Mesendoderm (in vitro differentiated cells): ENCODE measurements around the gene CAP2.
"Not testable (repeated sequence)": the region's sequence is repeated elsewhere in the genome, so short reads cannot be mapped to it uniquely, and the experiment has no call there.

Source experiments
- DNase-seq: peaks from one replicate; pipeline ENCODE4 v3.0.0; 2013
- H2AK5ac ChIP-seq: 2 replicates; pipeline ENCODE4 v1.6.1; 2013; ENCODE audit warnings: low read length, inconsistent platforms
- H2BK120ac ChIP-seq: 2 replicates; pipeline ENCODE4 v1.6.1; 2013; ENCODE audit warnings: low read depth, mild to moderate bottlenecking, low read length, moderate library complexity, mixed read lengths
- H2BK15ac ChIP-seq: replicated peaks from 2 replicates; pipeline ENCODE4 v1.6.1; 2013; ENCODE audit warnings: low read depth, mild to moderate bottlenecking, moderate library complexity
- H2BK5ac ChIP-seq: 2 replicates; pipeline ENCODE4 v1.6.1; 2013; ENCODE audit warnings: low read length, inconsistent platforms
- H3K18ac ChIP-seq: 2 replicates; pipeline ENCODE4 v1.6.1; 2013; ENCODE audit warnings: mild to moderate bottlenecking, low read length, mixed read lengths
- H3K23ac ChIP-seq: one replicate; pipeline ENCODE4 v1.6.1; 2013; ENCODE audit warnings: low read length
- H3K27ac ChIP-seq: 2 replicates; pipeline ENCODE4 v1.5.1; 2013; ENCODE audit warnings: low read depth, mild to moderate bottlenecking, inconsistent platforms, low read length, moderate library complexity
- H3K27me3 ChIP-seq: 2 replicates; pipeline ENCODE4 v1.6.1; 2013; ENCODE audit warnings: low read length, control low read depth, mild to moderate bottlenecking, inconsistent platforms; ENCODE audit not compliant: insufficient read depth, poor library complexity
- H3K36me3 ChIP-seq: 2 replicates; pipeline ENCODE4 v1.6.1; 2013; ENCODE audit warnings: low read length, inconsistent platforms; ENCODE audit not compliant: control insufficient read depth, insufficient read depth
- H3K4ac ChIP-seq: one replicate; pipeline ENCODE4 v1.6.1; 2013; ENCODE audit warnings: low read depth, mild to moderate bottlenecking, low read length, moderate library complexity
- H3K4me1 ChIP-seq: 2 replicates; pipeline ENCODE4 v1.6.1; 2013; ENCODE audit warnings: low read depth, low read length, inconsistent platforms; ENCODE audit not compliant: control insufficient read depth
- H3K4me2 ChIP-seq: 2 replicates; pipeline ENCODE4 v1.6.1; 2013; ENCODE audit warnings: low read length
- H3K4me3 ChIP-seq: 2 replicates; pipeline ENCODE4 v1.5.1; 2013; ENCODE audit warnings: mild to moderate bottlenecking, low read length
- H3K56ac ChIP-seq: one replicate; pipeline ENCODE4 v1.6.1; 2013; ENCODE audit warnings: low read length
- H3K79me1 ChIP-seq: 2 replicates; pipeline ENCODE4 v1.6.1; 2013; ENCODE audit warnings: low read length, inconsistent platforms
- H3K79me2 ChIP-seq: 2 replicates; pipeline ENCODE4 v1.6.1; 2013; ENCODE audit warnings: mild to moderate bottlenecking, low read length; ENCODE audit not compliant: control insufficient read depth, insufficient read depth
- H3K9ac ChIP-seq: 2 replicates; pipeline ENCODE4 v1.6.1; 2013; ENCODE audit warnings: low read length, inconsistent platforms
- H4K5ac ChIP-seq: one replicate; pipeline ENCODE4 v1.6.1; 2013; ENCODE audit warnings: low read length
- H4K8ac ChIP-seq: one replicate; pipeline ENCODE4 v1.6.1; 2013; ENCODE audit warnings: low read depth, mild to moderate bottlenecking, control low read depth, low read length, moderate library complexity
- WGBS: extraction: QIAGEN DNeasy Blood & Tissue Kit; methylation state at CpG from one replicate; pipeline ENCODE4 v1.1.7; 2013; ENCODE audit warnings: low lambda C conversion rate, missing lambda C conversion rate; ENCODE audit not compliant: insufficient coverage; ENCODE audit errors: extremely low coverage; 5-methylcytosine and 5-hydroxymethylcytosine counted together

Gene CAP2

GRCh38 chr6:17405181-17405943, 12.0 kb downstream of the CAP2 start:
- H3K9ac ChIP-seq, H3K4me3 ChIP-seq, DNase-seq, H3K36me3 ChIP-seq, H2AK5ac ChIP-seq, H3K18ac ChIP-seq, H3K79me1 ChIP-seq, H3K4me1 ChIP-seq, H4K5ac ChIP-seq, H2BK15ac ChIP-seq, H3K27me3 ChIP-seq, H3K27ac ChIP-seq, H3K56ac ChIP-seq, H4K8ac ChIP-seq, H2BK5ac ChIP-seq, H3K4me2 ChIP-seq, H3K23ac ChIP-seq: not testable (repeated sequence)
- H3K4ac ChIP-seq = peak overlapping the region; percentile 36
- peak overlapping the region; percentile 55 for H2BK120ac ChIP-seq
- peaks cover 14% of the 10 kb centered on the region for H3K79me2 ChIP-seq
- no CpG with 5 or more reads among the region's 7 CpGs for WGBS

DNA sequence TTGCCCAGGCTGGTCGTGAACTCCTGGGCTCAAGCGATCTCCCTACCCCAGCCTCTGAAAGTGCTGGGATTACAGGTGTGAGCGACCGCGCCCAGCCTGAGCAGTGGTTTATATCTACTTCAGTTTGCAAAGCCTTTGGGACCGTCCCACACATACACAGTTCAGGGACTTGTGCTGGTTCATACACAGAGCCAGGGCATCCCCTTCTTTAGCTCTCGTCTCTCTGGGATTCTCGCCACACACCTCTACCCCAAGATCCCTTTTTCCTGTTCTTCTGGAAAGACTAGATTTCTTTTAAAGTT, 12.5 kb downstream of the CAP2 start:
- H3K23ac ChIP-seq = peak overlapping the region; percentile 45
- H4K8ac ChIP-seq = no peak overlapping the region
- H3K36me3 ChIP-seq = no peaks in the 10 kb centered on the region
- no peaks in the 10 kb centered on the region for H3K4me1 ChIP-seq
- H3K4ac ChIP-seq = peak overlapping the region; percentile 36
- H3K56ac ChIP-seq = no peak overlapping the region
- no peak overlapping the region for H3K4me3 ChIP-seq
- DNase-seq = no peak
- H3K18ac ChIP-seq = no peak overlapping the region
- WGBS = no CpG with 5 or more reads among the region's 8 CpGs
- H3K9ac ChIP-seq = no peak overlapping the region
- H3K79me1 ChIP-seq = peaks cover 9% of the 10 kb centered on the region
- H2BK120ac ChIP-seq = peak overlapping the region; percentile 55
- no peak overlapping the region for H2AK5ac ChIP-seq
- no peaks in the 10 kb centered on the region for H3K27me3 ChIP-seq
- H3K27ac ChIP-seq = no peak overlapping the region
- H2BK15ac ChIP-seq = no peak overlapping the region
- H4K5ac ChIP-seq = no peak overlapping the region
- H2BK5ac ChIP-seq = no peak overlapping the region
- H3K79me2 ChIP-seq = peaks cover 13% of the 10 kb centered on the region
- H3K4me2 ChIP-seq = no peak overlapping the region

- H3K27me3 ChIP-seq = no peaks in the 10 kb centered on the region
- peaks cover 23% of the 10 kb centered on the region for H3K79me2 ChIP-seq
- H2BK15ac ChIP-seq = no peak overlapping the region
- no peak overlapping the region for H3K23ac ChIP-seq
- no peak overlapping the region for H3K56ac ChIP-seq
- H3K4me2 ChIP-seq = no peak overlapping the region
- no peak overlapping the region for H3K4me3 ChIP-seq
- H3K4ac ChIP-seq = no peak overlapping the region
- no CpG with 5 or more reads among the region's 4 CpGs for WGBS
- no peak overlapping the region for H3K18ac ChIP-seq
- peaks cover 14% of the 10 kb centered on the region for H3K79me1 ChIP-seq
- no peak overlapping the region for H2BK120ac ChIP-seq
- H2AK5ac ChIP-seq = no peak overlapping the region
- no peaks in the 10 kb centered on the region for H3K4me1 ChIP-seq
- no peaks in the 10 kb centered on the region for H3K36me3 ChIP-seq
- no peak overlapping the region for H3K9ac ChIP-seq
- H3K27ac ChIP-seq = no peak overlapping the region
- H2BK5ac ChIP-seq = no peak overlapping the region
- no peak for DNase-seq
- no peak overlapping the region for H4K8ac ChIP-seq
- no peak overlapping the region for H4K5ac ChIP-seq
Observed at GRCh38 chr6:17408081-17408480, 14.7 kb downstream of the CAP2 start.

- no peak overlapping the region for H3K18ac ChIP-seq
- no peaks in the 10 kb centered on the region for H3K27me3 ChIP-seq
- peaks cover 15% of the 10 kb centered on the region for H3K79me1 ChIP-seq
- no peak overlapping the region for H2BK120ac ChIP-seq
- H3K23ac ChIP-seq = no peak overlapping the region
- H3K56ac ChIP-seq = no peak overlapping the region
- no CpG with 5 or more reads among the region's 4 CpGs for WGBS
- no peaks in the 10 kb centered on the region for H3K4me1 ChIP-seq
- H2BK5ac ChIP-seq = no peak overlapping the region
- H3K36me3 ChIP-seq = no peaks in the 10 kb centered on the region
- H4K5ac ChIP-seq = no peak overlapping the region
- H3K27ac ChIP-seq = no peak overlapping the region
- no peak overlapping the region for H4K8ac ChIP-seq
- H2AK5ac ChIP-seq = no peak overlapping the region
- H3K9ac ChIP-seq = no peak overlapping the region
- no peak overlapping the region for H3K4me3 ChIP-seq
- H3K79me2 ChIP-seq = peaks cover 27% of the 10 kb centered on the region
- H3K4me2 ChIP-seq = no peak overlapping the region
- no peak overlapping the region for H3K4ac ChIP-seq
- no peak overlapping the region for H2BK15ac ChIP-seq
- DNase-seq = no peak
Observed at GRCh38 chr6:17410281-17410680, 16.9 kb downstream of the CAP2 start.

DNA sequence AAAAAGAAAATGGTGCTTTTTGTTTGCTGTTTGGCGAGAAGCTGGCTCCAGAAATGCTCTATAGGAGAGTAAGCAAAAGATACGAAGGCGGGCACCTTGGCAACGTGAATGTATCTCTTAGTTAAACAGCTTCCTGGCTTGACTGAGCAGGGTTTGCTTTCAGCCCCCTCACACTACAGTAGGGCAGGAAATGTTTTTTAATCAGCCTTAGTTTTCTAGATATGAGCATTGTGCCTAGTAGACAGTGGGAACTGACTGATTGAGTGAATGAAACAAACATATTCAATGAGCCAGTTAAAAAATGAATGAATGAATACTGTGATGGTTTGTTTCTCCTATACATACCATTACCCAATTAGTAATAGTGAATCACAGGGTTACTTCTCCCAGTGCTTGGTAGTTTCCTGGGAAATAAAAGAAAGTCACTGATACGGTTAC, 19.9 kb downstream of the CAP2 start:
- no peak overlapping the region for H3K4me3 ChIP-seq
- H2BK5ac ChIP-seq = no peak overlapping the region
- WGBS = no CpG with 5 or more reads among the region's 5 CpGs
- no peaks in the 10 kb centered on the region for H3K27me3 ChIP-seq
- H3K4ac ChIP-seq = no peak overlapping the region
- no peak overlapping the region for H3K18ac ChIP-seq
- no peak overlapping the region for H3K4me2 ChIP-seq
- no peak overlapping the region for H2BK15ac ChIP-seq
- no peak overlapping the region for H3K27ac ChIP-seq
- H3K23ac ChIP-seq = no peak overlapping the region
- H3K4me1 ChIP-seq = peaks cover 16% of the 10 kb centered on the region
- H3K79me1 ChIP-seq = peaks cover 18% of the 10 kb centered on the region
- H3K79me2 ChIP-seq = peaks cover 36% of the 10 kb centered on the region
- no peak overlapping the region for H3K9ac ChIP-seq
- H4K8ac ChIP-seq = no peak overlapping the region
- no peak overlapping the region for H3K56ac ChIP-seq
- no peaks in the 10 kb centered on the region for H3K36me3 ChIP-seq
- DNase-seq = no peak
- H2AK5ac ChIP-seq = no peak overlapping the region
- no peak overlapping the region for H4K5ac ChIP-seq
- no peak overlapping the region for H2BK120ac ChIP-seq

- H3K27me3 ChIP-seq, H3K56ac ChIP-seq, H4K5ac ChIP-seq, H3K27ac ChIP-seq, H3K18ac ChIP-seq, H2BK120ac ChIP-seq, H2AK5ac ChIP-seq, H4K8ac ChIP-seq, H2BK15ac ChIP-seq, H3K9ac ChIP-seq, DNase-seq, H3K4me3 ChIP-seq, H3K36me3 ChIP-seq, H3K4me2 ChIP-seq, H2BK5ac ChIP-seq, H3K23ac ChIP-seq, H3K4ac ChIP-seq: not testable (repeated sequence)
- Histone ChIP-seq H3K79me1 (peaks cover 17% of the 10 kb centered on the region), H3K4me1 (peaks cover 21% of the 10 kb centered on the region), H3K79me2 (peaks cover 34% of the 10 kb centered on the region)
- WGBS = no CpG with 5 or more reads among the region's 1 CpG
Observed at GRCh38 chr6:17414395-17414794, 21.0 kb downstream of the CAP2 start.
